NCI-H1694 treated with DMSO at 0.1 percent for 48 hours (cell line): ENCODE results near the gene TAS2R43.
"Not testable (repeated sequence)": the region's sequence is repeated elsewhere in the genome, so short reads cannot be mapped to it uniquely, and the experiment has no call there.

ENCODE experiments used
- DNase-seq: peaks from one replicate; lab custom pipeline; 2025; lab: John Stamatoyannopoulos, UW

Gene TAS2R43

GRCh38 chr12:11059784-11060183, 32.3 kb downstream of the TAS2R43 start:
- DNase-seq, result no peak

GRCh38 chr12:11059041-11059440, 33.1 kb downstream of the TAS2R43 start:
- DNase-seq, result no peak

DNA sequence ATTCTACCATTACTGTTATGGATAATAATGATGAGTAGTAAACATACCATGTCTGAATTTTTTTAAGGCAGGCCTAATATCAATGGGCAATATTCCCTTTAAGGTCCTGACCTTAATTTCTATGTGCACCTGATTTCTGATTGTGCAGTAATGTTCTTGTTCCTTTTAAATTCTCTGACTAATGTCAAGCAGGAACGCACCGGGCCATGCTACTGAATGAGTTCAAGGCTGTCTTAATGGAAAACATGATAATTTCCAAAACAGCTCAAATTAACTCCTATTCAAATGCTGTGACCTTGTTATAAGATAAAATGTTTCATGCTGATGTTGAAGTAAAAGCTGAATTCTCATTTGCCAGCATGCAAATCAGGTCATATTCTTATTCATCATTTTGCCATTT, 36.8 kb downstream of the TAS2R43 start:
- DNase-seq, result no peak

- DNase-seq, result not testable (repeated sequence)
Observed at GRCh38 chr12:11049806-11050531, 42.1 kb downstream of the TAS2R43 start.

- DNase-seq, result not testable (repeated sequence)
Observed at GRCh38 chr12:11041366-11041765, 50.7 kb downstream of the TAS2R43 start.
